Measurements from ENCODE around the gene ASB3. TPM values are rescaled to one million over a fixed set of nuclear protein-coding genes. Genes with fewer than 3 reads are reported as not detected.
"Not testable (repeated sequence)": the region's sequence is repeated elsewhere in the genome, so short reads cannot be mapped to it uniquely, and the experiment has no call there.

Gene ASB3
- total RNA-seq = 17.9 and 27.3 TPM in 2 replicates

GRCh38 chr2:53786705-53787613 is at the start of gene ASB3, which contains the start of gene ERLEC1:
Gene ASB3, minus strand, starts transcription at chr2:53786953. Its CDS starts 21,381 bp downstream, at chr2:53765572.
Gene ERLEC1, plus strand, starts transcription at chr2:53787044. Its CDS starts 167 bp downstream, at chr2:53787211.
- DNase-seq (ENCODE audit: low read depth, low spot score) = peak; percentile 30

DNA sequence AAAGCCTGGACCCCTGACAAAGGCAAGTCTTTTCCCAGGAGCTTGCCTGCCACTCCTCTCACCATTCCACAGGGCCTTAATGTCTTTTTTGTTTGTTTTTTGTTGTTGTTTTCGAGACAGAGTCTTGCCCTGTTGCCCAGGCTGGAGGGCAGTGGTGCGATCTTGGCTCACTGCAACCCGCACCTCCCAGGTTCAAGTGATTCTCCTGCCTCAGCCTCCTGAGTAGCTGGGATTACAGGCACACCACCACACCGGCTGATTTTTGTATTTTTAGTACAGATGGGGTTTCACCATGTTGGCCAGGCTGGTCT is 43.2 kb upstream of the ASB3 start:
- not testable (repeated sequence) for DNase-seq (ENCODE audit: low read depth, low spot score)

DNA sequence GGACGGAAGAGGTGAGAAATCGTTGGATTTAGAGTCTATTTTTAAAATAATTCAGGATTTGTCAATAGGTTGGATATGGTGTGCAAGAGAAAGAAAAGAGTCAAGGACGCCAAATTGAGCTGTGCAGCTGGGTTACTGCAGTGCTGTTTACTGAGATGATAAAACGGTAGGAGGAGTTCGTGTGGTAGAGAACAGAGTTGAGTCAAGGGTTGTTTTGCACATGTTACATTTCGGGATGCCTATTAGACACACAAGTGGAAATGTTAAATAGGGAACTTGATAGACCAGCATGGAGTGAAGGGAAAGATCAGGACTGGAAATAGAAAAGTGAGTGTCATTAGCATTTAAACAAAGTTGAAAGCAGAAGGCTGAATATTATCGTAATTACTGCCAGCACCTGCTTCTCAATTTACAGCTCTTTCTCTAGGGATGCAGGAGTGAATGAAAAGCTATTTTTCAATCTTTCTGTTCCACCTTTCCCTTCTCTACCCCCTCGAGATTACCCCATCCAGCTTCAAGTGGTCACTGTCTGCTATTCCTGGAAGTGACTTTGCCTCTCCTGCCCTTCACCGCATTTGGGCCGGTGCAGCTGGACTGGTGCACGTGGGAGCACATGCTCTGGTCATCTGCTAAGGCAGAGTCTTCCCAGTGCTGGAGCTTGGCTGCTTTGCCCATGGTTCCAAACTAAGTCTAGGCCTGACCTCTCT is 42.7 kb upstream of the ASB3 start:
- DNase-seq (ENCODE audit: low read depth, low spot score) = no peak

DNA sequence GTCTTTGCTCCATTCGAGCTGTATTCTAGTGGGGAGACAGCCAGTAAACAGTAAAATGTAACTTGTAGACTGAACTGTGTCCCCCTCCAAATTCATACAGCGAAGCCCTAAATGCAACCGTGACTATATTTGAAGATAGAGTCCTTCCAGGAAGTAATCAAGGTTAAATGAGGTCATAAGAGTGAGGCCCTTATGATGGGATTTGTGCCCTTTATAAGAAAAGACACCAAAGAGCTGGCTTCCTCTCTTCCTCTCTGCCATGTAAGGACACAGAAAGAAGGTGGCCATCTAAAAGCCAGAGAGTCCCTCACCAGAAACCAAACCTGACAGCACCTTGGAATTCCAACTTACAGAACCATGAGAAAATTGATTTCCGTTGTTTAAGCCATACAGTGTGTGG is 41.6 kb upstream of the ASB3 start:
- no peak for DNase-seq (ENCODE audit: low read depth, low spot score)

DNA sequence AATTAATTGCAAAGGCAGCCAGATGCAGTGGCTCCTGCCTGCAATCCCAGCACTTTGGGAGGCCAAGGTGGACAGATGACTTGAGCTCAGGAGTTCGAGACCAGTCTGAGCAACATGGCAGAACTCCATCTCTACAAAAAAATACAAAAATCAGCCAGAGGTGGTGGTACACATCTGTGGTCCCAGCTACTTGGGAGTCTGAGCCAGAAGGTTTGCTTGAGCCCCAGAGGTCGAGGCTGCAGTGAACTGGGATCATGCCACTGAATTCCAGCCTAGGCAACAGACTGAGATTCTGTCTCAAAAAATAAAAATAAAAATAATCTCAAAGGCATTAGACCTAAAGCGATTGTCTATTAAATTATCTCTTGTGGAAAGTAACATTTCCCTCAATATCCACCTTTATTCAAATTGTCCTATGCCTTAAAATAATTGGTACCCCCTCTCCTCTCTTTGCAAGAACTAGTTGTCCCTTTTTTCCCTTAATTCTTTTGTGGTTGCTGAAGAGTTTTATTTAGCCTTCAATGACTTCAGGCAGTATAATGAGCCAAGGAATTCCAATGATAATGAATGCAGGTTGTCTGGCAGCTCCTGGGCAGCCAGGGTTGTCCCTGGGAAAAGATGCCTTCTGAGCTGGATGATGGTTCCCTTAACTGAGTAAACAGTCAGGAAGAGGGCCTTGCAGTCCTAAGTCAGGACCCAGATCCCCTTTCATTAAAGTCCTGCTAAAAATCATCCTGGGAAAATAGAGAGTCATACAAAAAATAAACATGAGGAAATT is 40.8 kb upstream of the ASB3 start:
- no peak for DNase-seq (ENCODE audit: low read depth, low spot score)

DNA sequence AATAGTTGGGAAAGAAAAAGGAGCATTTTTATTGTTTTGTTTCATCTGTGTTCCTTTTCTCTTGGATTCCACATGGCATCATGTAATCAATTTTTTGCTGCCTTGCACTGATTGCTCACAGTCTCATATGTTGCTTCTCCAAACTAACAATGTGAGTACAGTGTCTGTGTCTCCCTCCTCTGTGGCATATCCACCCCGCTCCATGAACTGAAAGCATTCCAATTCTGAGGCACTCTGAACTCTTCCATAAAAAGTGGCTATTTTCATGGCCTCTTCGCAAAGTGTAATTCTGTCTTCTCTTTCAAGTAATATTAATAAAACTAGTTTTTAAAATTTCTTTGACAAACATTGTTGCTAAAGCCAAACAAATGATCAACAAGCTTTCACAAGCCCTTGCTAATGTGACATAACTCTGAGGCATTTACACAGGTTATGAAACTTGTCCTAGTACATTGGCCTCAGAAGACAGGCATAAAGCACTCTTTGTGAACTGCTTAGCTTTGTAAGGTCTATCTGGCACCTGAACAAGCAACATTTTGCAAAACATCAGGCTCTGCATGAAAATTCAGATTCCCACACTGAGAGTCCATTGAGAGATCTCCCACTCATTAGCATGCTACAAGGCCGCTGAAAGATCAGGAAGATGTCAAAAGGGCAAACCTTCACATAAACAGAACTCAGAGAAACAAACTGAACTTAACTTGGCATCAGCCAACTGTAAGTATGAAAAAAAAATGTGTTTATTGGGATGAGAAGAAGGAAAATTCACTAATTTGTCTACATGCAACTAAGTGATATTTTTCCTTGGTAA is 40.0 kb upstream of the ASB3 start:
- DNase-seq (ENCODE audit: low read depth, low spot score) = no peak

GRCh38 chr2:53826030-53826410 is 39.3 kb upstream of the ASB3 start:
- DNase-seq (ENCODE audit: low read depth, low spot score) = no peak

DNA sequence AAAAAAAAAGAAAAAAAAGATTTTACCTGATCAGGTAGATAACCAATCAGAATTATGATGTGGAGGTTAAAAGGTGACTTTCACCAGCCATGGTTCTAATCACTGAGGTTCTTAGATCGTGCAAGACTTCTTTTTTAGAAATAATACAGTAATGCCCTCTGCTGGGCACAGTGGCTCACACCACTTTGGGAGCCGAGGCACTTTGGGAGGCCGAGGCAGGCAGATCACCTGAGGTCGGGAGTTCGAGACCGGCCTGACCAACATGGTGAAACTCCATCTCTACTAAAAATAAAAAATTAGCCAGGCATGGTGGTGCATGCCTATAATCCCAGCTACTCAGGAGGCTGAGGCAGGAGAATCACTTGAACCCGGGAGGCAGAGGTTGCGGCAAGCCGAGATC is 36.9 kb upstream of the ASB3 start:
- DNase-seq (ENCODE audit: low read depth, low spot score) = not testable (repeated sequence)

GRCh38 chr2:53821810-53822209 is 35.1 kb upstream of the ASB3 start:
- no peak for DNase-seq (ENCODE audit: low read depth, low spot score)

DNA sequence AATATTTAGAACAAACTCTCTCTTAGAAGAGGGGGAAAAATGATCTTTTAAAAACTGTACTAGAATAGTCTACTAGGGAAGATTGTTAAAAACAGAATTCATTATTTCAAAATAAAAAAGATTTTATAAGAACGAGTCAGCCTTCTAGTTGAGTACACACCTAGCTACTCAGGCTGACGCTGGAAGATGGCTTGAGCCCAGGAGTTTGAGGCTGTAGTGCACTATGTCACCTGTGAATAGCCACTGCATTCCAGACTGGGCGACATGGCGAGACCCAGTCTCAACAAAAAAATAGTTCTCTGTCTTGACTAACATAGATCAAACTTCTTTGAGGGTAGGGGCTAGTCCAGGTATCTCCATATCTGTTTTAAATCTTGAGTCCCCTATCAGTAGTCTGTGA is 34.0 kb upstream of the ASB3 start:
- no peak for DNase-seq (ENCODE audit: low read depth, low spot score)

DNA sequence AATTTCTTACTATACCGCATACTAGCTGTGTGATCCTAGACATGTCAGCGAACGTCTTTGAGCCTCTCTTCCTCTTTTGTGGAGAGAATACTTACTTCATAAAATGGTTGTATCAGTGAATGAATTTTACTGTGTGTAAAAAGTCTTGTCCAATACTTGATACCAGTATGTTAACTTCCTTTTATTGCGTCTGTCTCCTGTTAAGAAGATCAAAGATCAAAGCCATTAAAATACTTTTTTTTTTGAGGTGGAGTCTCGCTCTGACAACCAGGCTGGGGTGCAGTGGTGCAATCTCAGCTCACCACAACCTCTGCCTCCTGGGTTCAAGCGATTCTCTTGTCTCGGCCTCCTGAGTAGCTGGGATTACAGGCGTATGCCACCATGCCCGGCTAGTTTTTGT is 33.3 kb upstream of the ASB3 start:
- DNase-seq (ENCODE audit: low read depth, low spot score) = no peak

- DNase-seq (ENCODE audit: low read depth, low spot score) = no peak
Measured at GRCh38 chr2:53819634-53820033, 32.9 kb upstream of the ASB3 start.

DNA sequence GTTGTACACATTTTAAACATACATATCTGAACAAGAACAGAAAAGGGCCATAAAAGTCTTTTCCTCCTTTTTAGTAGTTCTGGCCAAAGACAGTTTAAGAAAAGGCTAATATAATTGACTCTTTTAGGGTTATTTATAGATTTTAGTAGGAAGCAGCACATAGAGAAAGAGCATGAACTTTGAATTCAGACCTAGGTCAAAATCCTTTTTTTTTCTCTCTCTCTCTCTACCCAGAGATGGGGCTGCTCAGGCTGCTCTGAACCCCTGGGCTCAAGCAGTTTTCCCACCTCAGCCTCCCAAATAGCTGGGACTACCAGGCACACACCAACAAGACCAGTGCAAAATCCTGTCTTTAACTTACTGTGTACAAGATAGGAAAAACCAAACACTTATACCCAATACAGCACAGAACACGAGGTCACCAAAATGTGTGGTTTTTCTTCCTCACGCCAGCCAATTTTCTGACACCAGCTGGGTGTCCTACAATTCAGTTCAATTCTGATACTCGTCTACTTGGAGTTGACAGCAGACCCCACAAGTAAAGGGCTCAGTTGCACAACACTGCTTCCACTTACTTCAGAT is 32.2 kb upstream of the ASB3 start:
- no peak for DNase-seq (ENCODE audit: low read depth, low spot score)

- no peak for DNase-seq (ENCODE audit: low read depth, low spot score)
Measured at GRCh38 chr2:53813151-53813550, 26.4 kb upstream of the ASB3 start.

- no peak for DNase-seq (ENCODE audit: low read depth, low spot score)
Measured at GRCh38 chr2:53811601-53812000, 24.8 kb upstream of the ASB3 start.

DNA sequence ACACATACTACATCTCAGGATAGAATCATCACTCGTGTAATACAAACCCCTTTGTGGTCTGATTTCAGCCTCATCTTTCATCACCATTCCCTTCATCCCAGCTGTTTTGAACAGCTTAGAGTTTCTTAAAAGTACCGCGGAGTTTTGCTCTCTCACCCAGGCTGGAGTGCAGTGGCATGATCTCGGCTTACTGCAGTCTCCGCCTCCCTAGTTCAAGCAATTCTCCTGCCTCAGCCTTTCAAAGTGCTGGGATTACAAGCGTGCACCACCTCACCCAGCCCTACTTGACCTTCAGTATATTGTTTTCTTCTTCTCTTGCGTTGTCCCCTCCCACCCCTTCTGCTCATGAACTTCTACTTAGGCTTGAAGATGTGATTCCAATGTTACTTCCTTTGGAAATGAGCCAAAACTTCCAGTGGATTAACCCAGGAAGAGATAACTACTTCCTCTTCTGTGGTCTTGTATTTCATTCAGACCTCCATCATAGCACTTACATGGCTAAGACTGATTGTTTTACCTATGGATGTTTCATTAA is 15.9 kb upstream of the ASB3 start:
- no peak for DNase-seq (ENCODE audit: low read depth, low spot score)

DNA sequence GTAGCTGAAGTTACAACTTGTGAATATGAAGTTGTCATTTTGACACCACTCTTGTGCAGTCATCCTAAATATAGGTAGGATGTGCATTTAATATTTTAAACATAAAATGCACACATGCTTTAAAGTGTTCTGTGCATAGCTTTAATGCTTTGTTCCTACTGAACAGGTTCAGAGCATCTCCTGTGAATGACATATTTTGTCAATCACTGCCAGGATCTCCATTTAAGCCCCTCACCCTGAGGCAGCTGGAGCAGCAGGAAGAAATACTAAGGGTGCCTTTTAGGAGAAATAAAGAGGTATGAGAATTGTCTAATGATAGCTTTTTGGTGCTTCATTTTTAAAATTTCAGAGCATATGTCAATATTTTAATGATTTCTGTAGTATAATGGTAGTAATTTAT is 14.8 kb upstream of the ASB3 start:
- no peak for DNase-seq (ENCODE audit: low read depth, low spot score)

DNA sequence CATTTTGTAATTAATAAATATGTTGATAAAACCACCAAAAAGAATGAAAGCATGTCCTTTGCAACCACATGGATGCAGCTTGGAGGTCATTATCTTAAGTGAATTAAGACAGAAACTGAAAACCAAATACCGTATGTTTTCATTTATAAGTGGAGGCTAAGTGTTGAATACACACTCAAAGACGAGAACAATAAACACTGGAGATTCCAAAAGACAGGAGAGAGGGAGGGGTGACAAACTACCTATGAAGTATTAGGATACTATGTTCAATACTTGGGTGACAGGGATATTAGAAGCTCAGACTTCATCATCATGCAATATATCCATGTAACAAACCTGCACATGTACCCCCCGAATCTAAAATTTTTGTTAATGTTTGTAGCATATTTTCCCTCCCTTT is 7.1 kb upstream of the ASB3 start:
- no peak for DNase-seq (ENCODE audit: low read depth, low spot score)

- DNase-seq (ENCODE audit: low read depth, low spot score) = no peak
Measured at GRCh38 chr2:53793261-53793660, 6.5 kb upstream of the ASB3 start.

GRCh38 chr2:53787614-53788289 is 999 bp upstream of the ASB3 start:
- DNase-seq (ENCODE audit: low read depth, low spot score) = no peak

Data from pulmonary artery endothelial cell (primary cell).